ENCODE measurements around the gene FCSK. TPM values are rescaled to one million over a fixed set of nuclear protein-coding genes. Genes with fewer than 3 reads are reported as not detected.
"Not testable (repeated sequence)": the region's sequence is repeated elsewhere in the genome, so short reads cannot be mapped to it uniquely, and the experiment has no call there.

Gene FCSK
- total RNA-seq, 1 donor from 2014 or later = 19.5 TPM

GRCh38 chr16:70520612-70521297, 66.4 kb downstream of the FCSK start:
- Mint-ChIP-seq H3K36me3 (peaks cover 16% of the 10 kb centered on the region), H3K27me3 (no peaks in the 10 kb centered on the region), H3K4me1 (ENCODE audit: unreplicated experiment) (peaks cover 8% of the 10 kb centered on the region), H3K4me3 (peak overlapping the region; percentile 31), H3K9me3 (no peaks in the 10 kb centered on the region), H3K27ac (no peak overlapping the region)
- DNase-seq (ENCODE audit: extremely low spot score, unreplicated experiment) = no peak
- TF ChIP-seq, protein P1, sequence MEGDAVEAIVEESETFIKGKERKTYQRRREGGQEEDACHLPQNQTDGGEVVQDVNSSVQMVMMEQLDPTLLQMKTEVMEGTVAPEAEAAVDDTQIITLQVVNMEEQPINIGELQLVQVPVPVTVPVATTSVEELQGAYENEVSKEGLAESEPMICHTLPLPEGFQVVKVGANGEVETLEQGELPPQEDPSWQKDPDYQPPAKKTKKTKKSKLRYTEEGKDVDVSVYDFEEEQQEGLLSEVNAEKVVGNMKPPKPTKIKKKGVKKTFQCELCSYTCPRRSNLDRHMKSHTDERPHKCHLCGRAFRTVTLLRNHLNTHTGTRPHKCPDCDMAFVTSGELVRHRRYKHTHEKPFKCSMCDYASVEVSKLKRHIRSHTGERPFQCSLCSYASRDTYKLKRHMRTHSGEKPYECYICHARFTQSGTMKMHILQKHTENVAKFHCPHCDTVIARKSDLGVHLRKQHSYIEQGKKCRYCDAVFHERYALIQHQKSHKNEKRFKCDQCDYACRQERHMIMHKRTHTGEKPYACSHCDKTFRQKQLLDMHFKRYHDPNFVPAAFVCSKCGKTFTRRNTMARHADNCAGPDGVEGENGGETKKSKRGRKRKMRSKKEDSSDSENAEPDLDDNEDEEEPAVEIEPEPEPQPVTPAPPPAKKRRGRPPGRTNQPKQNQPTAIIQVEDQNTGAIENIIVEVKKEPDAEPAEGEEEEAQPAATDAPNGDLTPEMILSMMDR (conservative IDR thresholded peaks at IDR 0.05) = no peak

DNA sequence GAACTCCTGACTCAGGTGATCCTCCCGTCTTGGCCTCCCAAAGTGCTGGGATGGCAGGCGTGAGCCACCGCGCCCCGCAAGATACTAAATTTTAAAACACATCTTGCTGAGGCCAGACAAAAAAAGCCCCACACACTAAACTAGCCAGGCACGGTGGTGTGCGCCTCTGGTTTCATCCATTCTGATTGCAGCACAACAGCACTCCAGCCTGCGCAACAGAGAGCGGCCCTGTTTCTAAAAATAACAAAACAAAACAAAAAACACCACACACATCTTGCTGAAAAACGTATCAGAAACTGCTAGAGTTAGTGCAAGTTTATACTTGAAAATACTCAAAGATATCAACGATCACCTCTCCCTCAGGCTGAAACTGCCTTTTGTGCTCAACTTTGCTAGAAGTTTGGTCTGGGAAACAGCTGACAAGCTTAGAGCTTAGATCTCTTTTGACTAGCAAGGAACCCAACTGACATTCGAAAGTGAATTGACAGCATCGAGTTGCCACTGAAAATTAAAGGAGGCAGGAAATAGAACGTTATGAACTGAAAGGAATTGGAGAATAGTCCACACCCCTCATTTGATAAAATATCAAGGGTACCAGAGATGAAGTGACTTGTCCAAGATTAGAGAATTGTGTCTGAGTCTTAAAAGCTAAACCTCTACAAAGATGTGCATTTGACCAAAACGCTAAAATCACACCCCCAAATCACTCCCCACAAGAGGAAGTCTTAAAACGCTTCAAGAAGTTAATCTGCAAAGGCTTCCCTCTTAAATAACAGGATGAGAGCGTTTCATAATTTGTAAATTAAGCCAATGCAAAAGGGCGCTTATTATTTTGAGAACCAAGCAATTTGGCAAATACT, 68.1 kb downstream of the FCSK start:
- peaks cover 21% of the 10 kb centered on the region for H3K4me1 Mint-ChIP-seq (ENCODE audit: unreplicated experiment)
- no peaks in the 10 kb centered on the region for H3K9me3 Mint-ChIP-seq
- no peak for DNase-seq (ENCODE audit: extremely low spot score, unreplicated experiment)
- peak overlapping the region; percentile 97 for H3K27ac Mint-ChIP-seq
- TF ChIP-seq, protein P1 (conservative IDR thresholded peaks at IDR 0.05) = no peak
- H3K4me3 Mint-ChIP-seq = peak overlapping the region; percentile 95
- peaks cover 25% of the 10 kb centered on the region for H3K36me3 Mint-ChIP-seq
- H3K27me3 Mint-ChIP-seq = no peaks in the 10 kb centered on the region

GRCh38 chr16:70523076-70523742, 68.8 kb downstream of the FCSK start, which contains the start of gene COG4:
Gene COG4 (minus strand): TSS chr16:70523554. CDS start chr16:70523543, 11 bp downstream.
- Mint-ChIP-seq H3K36me3 (peaks cover 27% of the 10 kb centered on the region), H3K4me1 (ENCODE audit: unreplicated experiment) (peaks cover 23% of the 10 kb centered on the region)

DNA sequence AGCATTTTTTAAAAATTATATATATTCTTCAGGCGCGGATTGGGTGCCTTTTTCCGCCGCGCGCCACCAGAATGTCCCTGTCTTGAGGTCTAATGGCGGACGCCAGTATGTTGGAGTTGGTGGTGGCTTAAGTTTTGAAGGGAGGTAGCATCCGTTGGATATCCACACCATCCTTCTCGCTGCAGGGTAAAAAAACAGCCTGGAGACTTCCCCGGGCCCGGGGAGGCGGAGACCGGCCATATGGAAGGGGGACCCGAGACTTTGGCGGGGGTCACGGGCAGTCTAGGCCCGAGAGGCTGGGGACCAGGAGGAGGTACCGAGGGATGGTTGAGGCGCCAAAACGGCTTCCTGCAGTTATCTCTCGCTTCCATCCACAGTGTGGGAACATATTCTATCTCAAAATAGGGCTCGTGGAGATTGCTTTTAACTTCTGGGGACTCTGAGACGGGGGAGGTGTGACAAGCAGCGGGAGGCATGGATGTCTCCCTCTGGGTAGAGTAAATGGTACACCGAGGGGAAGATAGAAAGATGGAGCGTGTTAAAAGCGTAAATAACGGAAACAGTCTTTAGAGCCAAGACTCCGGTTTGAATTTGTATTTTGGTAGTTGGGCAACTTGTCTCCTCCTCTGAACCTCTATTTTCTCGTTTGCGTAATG, 69.5 kb downstream of the FCSK start, which contains the start of gene SF3B3:
TSS of gene SF3B3 (plus strand) at position 74 of the 656 bp plus-strand sequence. CDS start 2,841 bp downstream, outside the sequence.
- TF ChIP-seq, protein P1 (conservative IDR thresholded peaks at IDR 0.05) = no peak
- Mint-ChIP-seq H3K27ac (peak within 1 kb of the TSS; percentile 97), H3K4me3 (peak within 1 kb of the TSS; percentile 95), H3K27me3 (no peaks in the 10 kb centered on the region), H3K4me1 (ENCODE audit: unreplicated experiment) (peaks cover 23% of the 10 kb centered on the region), H3K9me3 (no peaks in the 10 kb centered on the region), H3K36me3 (peaks cover 27% of the 10 kb centered on the region)
- peak; percentile 76 for DNase-seq (ENCODE audit: extremely low spot score, unreplicated experiment)

More at GRCh38 chr16:70523076-70523742, 68.8 kb downstream of the FCSK start, which contains the start of gene COG4:
- H3K4me3 Mint-ChIP-seq = peak within 1 kb of the TSS; percentile 95
- TF ChIP-seq, protein P1 (conservative IDR thresholded peaks at IDR 0.05) = no peak
- peak within 1 kb of the TSS; percentile 97 for H3K27ac Mint-ChIP-seq
- peak; percentile 89 for DNase-seq (ENCODE audit: extremely low spot score, unreplicated experiment)
- H3K9me3 Mint-ChIP-seq = no peaks in the 10 kb centered on the region
- H3K27me3 Mint-ChIP-seq = no peaks in the 10 kb centered on the region

- Mint-ChIP-seq H3K27ac (peak overlapping the region; percentile 97), H3K36me3 (peaks cover 30% of the 10 kb centered on the region), H3K4me1 (ENCODE audit: unreplicated experiment) (peaks cover 26% of the 10 kb centered on the region), H3K4me3 (peak overlapping the region; percentile 95)
- not testable (repeated sequence) for DNase-seq (ENCODE audit: extremely low spot score, unreplicated experiment); H3K27me3 Mint-ChIP-seq; H3K9me3 Mint-ChIP-seq
Measured at GRCh38 chr16:70524399-70524825, 70.0 kb downstream of the FCSK start.
